Right cardiac atrium (tissue), 5 donors: ENCODE results near the gene ZKSCAN1. TPM values are rescaled to one million over a fixed set of nuclear protein-coding genes. Genes with fewer than 3 reads are reported as not detected.
"Not testable (repeated sequence)": the region's sequence is repeated elsewhere in the genome, so short reads cannot be mapped to it uniquely, and the experiment has no call there.

Experiments used
- ATAC-seq, 2 donors: fragments of 200-7000 bp; cut with Tn5 transposase; one replicate each; pipeline versions ENCODE4 v1.8.0 to v1.9.1; 2020; ENCODE audit warnings: moderate library complexity in 2 of 2, mild to moderate bottlenecking in 1 of 2
- DNase-seq, 3 donors: peaks; one replicate each; pipeline ENCODE4 v3.0.0-alpha.2; 2020
- H3K27ac ChIP-seq: one replicate; pipeline ENCODE4 v1.5.1; 2013; ENCODE audit warnings: mild to moderate bottlenecking, low read length, control low read depth, moderate library complexity
- H3K27me3 ChIP-seq: one replicate; pipeline ENCODE4 v1.6.1; 2013; ENCODE audit not compliant: control insufficient read depth, insufficient read depth
- H3K4me1 ChIP-seq: one replicate; pipeline ENCODE4 v1.6.1; 2013; ENCODE audit warnings: low read length; ENCODE audit not compliant: control insufficient read depth, insufficient read depth
- H3K4me3 ChIP-seq: one replicate; pipeline ENCODE4 v1.5.1; 2013; ENCODE audit warnings: low read length, control low read depth
- H3K9me3 ChIP-seq: one replicate; pipeline ENCODE4 v1.6.1; 2013; ENCODE audit warnings: low read length; ENCODE audit not compliant: control insufficient read depth
- WGBS: extraction: QIAGEN DNeasy Blood & Tissue Kit; methylation state at CpG from one replicate; pipeline ENCODE4 v1.1.7; 2013; 5-methylcytosine and 5-hydroxymethylcytosine counted together
- intact Hi-C, 4 donors: fragments of 100-400 bp; cut with DNase I; formaldehyde crosslinking; loops; one replicate each; pipeline versions ENCODE4 v1.11.0 to v1.14.0; 2022 to 2023
- polyA plus RNA-seq: library from polyadenylated mRNA; stranded (reverse); fragments of 200-250 nt; gene quantifications from one replicate; pipeline ENCODE4 v1.2.3, GENCODE V29; 2013
- total RNA-seq, 4 donors: library from RNA; stranded (reverse); fragmentation: NEBNext Ultra II Directional; extraction: Animal tissue kit (Norgen Biotek cat#: 25700); gene quantifications; one replicate each; pipeline ENCODE4 v1.2.1, GENCODE V29; 2021
- donor health status: healthy with polysubstance abuse.
- donor health status: DM: no; HTN: yes; CAD: no.
- donor health status: DM: no; HTN: no; CAD: no.
- donor health status: DM: no; HTN: yes; CAD: no; lungs with severe emphysema.
- donor health status: DM: yes; HTN: yes; CAD: no.

Gene ZKSCAN1
- total and polyA plus RNA-seq, 5 donors, result 9.8 to 52.7 (median 48.5) TPM

DNA sequence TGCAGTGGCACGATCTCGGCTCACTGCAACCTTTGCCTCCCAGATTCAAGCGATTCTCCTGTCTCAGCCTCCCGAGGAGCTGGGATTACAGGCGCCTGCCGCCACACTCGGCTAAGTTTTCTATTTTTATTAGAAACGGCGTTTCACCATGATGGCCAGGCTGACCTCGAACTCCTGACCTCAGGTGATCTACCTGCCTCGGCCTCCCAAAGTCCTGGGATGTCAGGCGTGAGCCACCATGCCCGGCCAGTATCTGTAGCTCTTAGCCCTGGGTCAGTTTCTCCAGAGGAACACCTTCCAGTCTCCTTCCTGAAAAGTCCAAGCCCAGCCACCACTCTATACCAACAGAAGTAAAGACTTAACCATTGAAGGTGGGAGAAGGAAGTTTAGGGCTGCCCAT, 15.2 kb upstream of the ZKSCAN1 start:
- 88% methylated on average over 13 of the region's 13 CpGs for WGBS
- intact Hi-C loops, result no loop called here
- ATAC-seq, result no peak

DNA sequence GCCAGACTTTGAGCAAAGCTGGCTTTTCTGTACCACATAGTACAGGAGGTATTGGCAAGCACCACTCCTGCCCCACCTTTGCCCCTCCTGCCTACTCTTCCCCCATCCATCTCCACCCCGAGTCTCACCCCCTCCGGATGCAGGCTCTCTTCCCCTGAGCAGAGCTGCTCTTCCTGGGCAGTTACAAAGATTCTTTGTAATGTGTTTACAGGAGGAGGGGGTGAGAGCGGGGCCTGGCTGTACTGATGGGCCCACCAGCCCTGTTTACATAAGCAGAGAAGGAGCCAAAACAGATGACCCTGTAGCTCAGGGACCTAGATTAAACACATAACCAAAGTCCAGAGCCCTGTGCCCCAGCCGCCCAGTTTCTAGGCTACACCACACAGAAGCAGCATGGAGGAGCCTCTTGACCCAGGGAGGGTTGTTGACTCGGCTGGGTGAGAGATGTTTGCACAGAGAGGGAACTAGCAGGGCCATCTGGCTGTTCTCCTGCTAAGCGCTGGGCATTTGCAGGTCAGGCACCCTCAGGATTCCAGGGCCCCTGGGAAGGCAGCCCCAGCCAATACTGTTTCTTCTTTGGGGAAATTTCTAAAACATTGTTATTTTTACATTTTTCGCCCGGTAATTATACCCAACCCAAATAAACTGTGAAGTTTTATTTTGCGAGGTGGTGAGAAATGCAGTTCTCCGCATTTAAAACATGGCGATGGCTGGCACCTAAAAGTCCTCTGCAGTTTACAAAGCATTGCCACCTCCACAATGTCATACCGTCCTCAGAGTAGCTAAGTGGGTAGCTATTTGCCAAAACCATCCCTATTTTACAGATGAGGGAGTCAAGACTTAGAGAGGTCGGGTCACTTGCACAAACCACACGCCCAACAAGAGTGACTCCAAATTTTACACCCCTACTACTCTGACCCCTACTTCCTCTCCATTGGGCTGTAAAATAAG, 11.4 kb upstream of the ZKSCAN1 start:
- DNase-seq (no peak), ATAC-seq (peak in 1 of 2 donors; percentile 64)
- H3K4me3 ChIP-seq, result no peak overlapping the region
- H3K9me3 ChIP-seq, result no peaks in the 10 kb centered on the region
- H3K27me3 ChIP-seq, result no peaks in the 10 kb centered on the region
- intact Hi-C loops, result no loop called here
- 64% methylated on average over 14 of the region's 14 CpGs for WGBS
- H3K4me1 ChIP-seq, result no peaks in the 10 kb centered on the region
- no peak overlapping the region for H3K27ac ChIP-seq

More for the DNA sequence above, 15.2 kb upstream of the ZKSCAN1 start:
- no peak for DNase-seq
- no peaks in the 10 kb centered on the region for H3K4me1 ChIP-seq
- no peaks in the 10 kb centered on the region for H3K9me3 ChIP-seq
- H3K27ac ChIP-seq, result no peak overlapping the region
- no peak overlapping the region for H3K4me3 ChIP-seq
- no peaks in the 10 kb centered on the region for H3K27me3 ChIP-seq

- no peak overlapping the region for H3K27ac ChIP-seq
- 80% methylated on average over 3 of the region's 3 CpGs for WGBS
- H3K27me3 ChIP-seq, result no peaks in the 10 kb centered on the region
- H3K4me1 ChIP-seq, result no peaks in the 10 kb centered on the region
- DNase-seq (no peak), ATAC-seq (no peak)
- H3K9me3 ChIP-seq, result no peaks in the 10 kb centered on the region
- H3K4me3 ChIP-seq, result no peak overlapping the region
- intact Hi-C loops, result no loop called here
These were observed 7.5 kb upstream of the ZKSCAN1 start for GRCh38 chr7:100007887-100008286.

GRCh38 chr7:100008525-100008924, 6.9 kb upstream of the ZKSCAN1 start:
- H3K4me1 ChIP-seq, result no peaks in the 10 kb centered on the region
- no peak overlapping the region for H3K4me3 ChIP-seq
- H3K9me3 ChIP-seq, result no peaks in the 10 kb centered on the region
- ATAC-seq, result no peak
- DNase-seq, result no peak
- 61% methylated on average over 10 of the region's 10 CpGs for WGBS
- intact Hi-C loops, result no loop called here
- H3K27me3 ChIP-seq, result no peaks in the 10 kb centered on the region
- no peak overlapping the region for H3K27ac ChIP-seq

DNA sequence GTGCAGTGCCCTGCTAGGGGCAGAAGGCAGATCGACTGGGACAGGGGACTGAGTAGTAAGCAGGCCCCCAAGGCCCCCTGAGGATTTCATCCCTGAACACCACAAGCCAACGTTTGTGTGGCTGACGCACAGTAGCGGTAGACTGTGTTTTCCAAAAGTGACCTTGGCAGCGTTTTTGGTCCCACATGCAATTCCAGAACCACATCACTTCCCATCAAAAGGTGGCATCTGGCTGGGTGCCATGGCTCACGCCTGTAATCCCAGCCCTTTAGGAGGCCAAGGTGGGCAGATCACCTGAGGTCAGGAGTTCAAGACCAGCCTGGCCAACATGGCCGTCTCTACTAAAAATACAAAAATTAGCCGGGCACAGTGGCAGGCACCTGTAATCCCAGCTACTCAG, 5.4 kb upstream of the ZKSCAN1 start:
- ATAC-seq, H3K27me3 ChIP-seq, H3K4me1 ChIP-seq, H3K27ac ChIP-seq, H3K4me3 ChIP-seq, DNase-seq, intact Hi-C loops, H3K9me3 ChIP-seq: not testable (repeated sequence)
- 78% methylated on average over 8 of the region's 8 CpGs for WGBS

GRCh38 chr7:100010901-100011300, 4.5 kb upstream of the ZKSCAN1 start:
- Histone ChIP-seq H3K4me3 (no peak overlapping the region), H3K9me3 (no peaks in the 10 kb centered on the region), H3K27me3 (no peaks in the 10 kb centered on the region), H3K4me1 (no peaks in the 10 kb centered on the region), H3K27ac (no peak overlapping the region)
- intact Hi-C loops, result no loop called here
- no peak for ATAC-seq
- 59% methylated on average over 2 of the region's 2 CpGs for WGBS
- no peak for DNase-seq

DNA sequence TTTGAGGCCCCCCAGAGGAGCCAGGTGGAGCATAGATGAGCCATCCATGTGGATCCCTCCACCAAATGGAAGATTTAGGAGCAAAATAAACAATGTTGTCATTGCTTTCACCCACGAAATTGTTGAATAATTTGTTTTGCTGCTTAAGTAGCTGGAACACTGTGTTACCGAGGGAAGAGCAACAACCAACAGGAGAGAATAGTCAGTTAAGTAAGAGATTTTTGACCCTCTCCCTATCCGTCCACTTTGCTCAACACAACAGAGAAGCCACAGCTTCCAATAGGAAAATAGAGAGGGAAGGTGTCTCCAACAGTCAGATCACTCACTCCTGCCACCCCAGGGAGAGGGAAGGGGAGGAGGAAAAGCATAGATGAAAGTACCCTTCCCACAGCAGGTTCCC, 3.9 kb upstream of the ZKSCAN1 start:
- intact Hi-C loops, result no loop called here
- 64% methylated on average over 3 of the region's 3 CpGs for WGBS

GRCh38 chr7:100012385-100013327, 2.7 kb upstream of the ZKSCAN1 start:
- 78% methylated on average over 14 of the region's 14 CpGs for WGBS
- intact Hi-C loops, H3K27me3 ChIP-seq, H3K4me3 ChIP-seq, DNase-seq, H3K27ac ChIP-seq, H3K4me1 ChIP-seq, ATAC-seq, H3K9me3 ChIP-seq: not testable (repeated sequence)

More for the DNA sequence above, 3.9 kb upstream of the ZKSCAN1 start:
- Histone ChIP-seq H3K27ac (no peak overlapping the region), H3K4me3 (no peak overlapping the region), H3K9me3 (no peaks in the 10 kb centered on the region), H3K4me1 (no peaks in the 10 kb centered on the region), H3K27me3 (no peaks in the 10 kb centered on the region)
- ATAC-seq (no peak), DNase-seq (no peak)

GRCh38 chr7:100013328-100013676, 2.1 kb upstream of the ZKSCAN1 start:
- peaks cover 2% of the 10 kb centered on the region for H3K4me1 ChIP-seq
- 78% methylated on average over 3 of the region's 3 CpGs for WGBS

GRCh38 chr7:100016215-100016901, 962 bp downstream of the ZKSCAN1 start:
- H3K27me3 ChIP-seq, result no peaks in the 10 kb centered on the region
- H3K4me3 ChIP-seq, result peak overlapping the region; percentile 98
- peak overlapping the region; percentile 90 for H3K27ac ChIP-seq
- 19% methylated on average over 11 of the region's 11 CpGs for WGBS
- peaks cover 2% of the 10 kb centered on the region for H3K4me1 ChIP-seq
- ATAC-seq (peak in 1 of 2 donors; percentile 45), DNase-seq (no peak)
- intact Hi-C loops, result no loop called here
- no peaks in the 10 kb centered on the region for H3K9me3 ChIP-seq

More at GRCh38 chr7:100013328-100013676, 2.1 kb upstream of the ZKSCAN1 start:
- no peaks in the 10 kb centered on the region for H3K9me3 ChIP-seq
- no peak for ATAC-seq
- no peak overlapping the region for H3K4me3 ChIP-seq
- no peaks in the 10 kb centered on the region for H3K27me3 ChIP-seq
- no peak overlapping the region for H3K27ac ChIP-seq
- DNase-seq, result no peak
- intact Hi-C loops, result no loop called here
